Bronchial epithelial cell (primary cell): ENCODE data around the gene NIM1K. TPM values are rescaled to one million over a fixed set of nuclear protein-coding genes. Genes with fewer than 3 reads are reported as not detected.

Experiments used
- DNase-seq: peaks from one replicate; pipeline ENCODE4 v3.0.0-alpha.2; 2010; ENCODE audit warnings: low read depth
- FAIRE-seq: peaks from 2 replicates; lab custom pipeline; 2011; peaks lifted over from hg19 to GRCh38; lab: Jason Lieb, UNC
- H3K27me3 ChIP-seq: 2 replicates; pipeline ENCODE4 v1.5.1; 2011; ENCODE audit warnings: low read length; ENCODE audit not compliant: control insufficient read depth, insufficient read depth
- H3K36me3 ChIP-seq: 2 replicates; pipeline ENCODE4 v1.5.1; 2011; ENCODE audit warnings: low read length; ENCODE audit not compliant: control insufficient read depth, insufficient read depth
- H3K4me3 ChIP-seq: 2 replicates; pipeline ENCODE4 v1.5.1; 2011; ENCODE audit warnings: mild to moderate bottlenecking, low read depth, low read length, control low read depth
- CTCF ChIP-seq: IDR thresholded peaks from 2 replicates; pipeline ENCODE4 v1.5.1; 2011; ENCODE audit warnings: mild to moderate bottlenecking, moderate library complexity, low read length, control low read depth, inconsistent platforms; ENCODE audit not compliant: insufficient read depth, severe bottlenecking
- total RNA-seq: library from RNA; depleted of rRNA; stranded (reverse); fragments of >200 nt; gene quantifications from 2 replicates; pipeline ENCODE4 v1.2.1, GENCODE V29; 2014

The NIM1K gene
- total RNA-seq, 1 donor from 2014 or later, result not detected

GRCh38 chr5:43287493-43287892 lies 95.5 kb downstream of the NIM1K start:
- no peak for TF ChIP-seq CTCF
- no peaks in the 10 kb centered on the region for H3K27me3 ChIP-seq
- DNase-seq, result no peak
- no peak for FAIRE-seq
- no peaks in the 10 kb centered on the region for H3K36me3 ChIP-seq
- no peak overlapping the region for H3K4me3 ChIP-seq

- DNase-seq, result no peak
- FAIRE-seq, result no peak
- no peak overlapping the region for H3K4me3 ChIP-seq
- peaks cover 1% of the 10 kb centered on the region for H3K36me3 ChIP-seq
- TF ChIP-seq CTCF, result no peak
- no peaks in the 10 kb centered on the region for H3K27me3 ChIP-seq
Measured at GRCh38 chr5:43288269-43288831, 96.3 kb downstream of the NIM1K start.

GRCh38 chr5:43290726-43291125 lies 98.7 kb downstream of the NIM1K start:
- H3K27me3 ChIP-seq, result no peaks in the 10 kb centered on the region
- no peak overlapping the region for H3K4me3 ChIP-seq
- no peak for TF ChIP-seq CTCF
- DNase-seq (no peak), FAIRE-seq (no peak)
- peaks cover 8% of the 10 kb centered on the region for H3K36me3 ChIP-seq

- FAIRE-seq (no peak), DNase-seq (no peak)
- TF ChIP-seq CTCF, result no peak
- Histone ChIP-seq H3K4me3 (no peak overlapping the region), H3K36me3 (peaks cover 14% of the 10 kb centered on the region), H3K27me3 (no peaks in the 10 kb centered on the region)
Measured at GRCh38 chr5:43294226-43294625, 102.2 kb downstream of the NIM1K start.

GRCh38 chr5:43295202-43295601 lies 103.2 kb downstream of the NIM1K start:
- no peak for TF ChIP-seq CTCF
- H3K36me3 ChIP-seq, result peaks cover 16% of the 10 kb centered on the region

GRCh38 chr5:43296835-43297234 lies 104.8 kb downstream of the NIM1K start:
- FAIRE-seq, result no peak

More at GRCh38 chr5:43295202-43295601, 103.2 kb downstream of the NIM1K start:
- no peak for DNase-seq
- Histone ChIP-seq H3K4me3 (no peak overlapping the region), H3K27me3 (no peaks in the 10 kb centered on the region)
- no peak for FAIRE-seq

More at GRCh38 chr5:43296835-43297234, 104.8 kb downstream of the NIM1K start:
- DNase-seq, result no peak
- Histone ChIP-seq H3K36me3 (peaks cover 16% of the 10 kb centered on the region), H3K4me3 (no peak overlapping the region), H3K27me3 (no peaks in the 10 kb centered on the region)
- TF ChIP-seq CTCF, result no peak
